Mesendoderm (in vitro differentiated cells): ENCODE data around the gene CORO6.

Experiments
- DNase-seq: peaks from one replicate; pipeline ENCODE4 v3.0.0; 2013
- H2AK5ac ChIP-seq: 2 replicates; pipeline ENCODE4 v1.6.1; 2013; ENCODE audit warnings: low read length, inconsistent platforms
- H2BK120ac ChIP-seq: 2 replicates; pipeline ENCODE4 v1.6.1; 2013; ENCODE audit warnings: low read depth, mild to moderate bottlenecking, low read length, moderate library complexity, mixed read lengths
- H2BK15ac ChIP-seq: replicated peaks from 2 replicates; pipeline ENCODE4 v1.6.1; 2013; ENCODE audit warnings: low read depth, mild to moderate bottlenecking, moderate library complexity
- H2BK5ac ChIP-seq: 2 replicates; pipeline ENCODE4 v1.6.1; 2013; ENCODE audit warnings: low read length, inconsistent platforms
- H3K18ac ChIP-seq: 2 replicates; pipeline ENCODE4 v1.6.1; 2013; ENCODE audit warnings: mild to moderate bottlenecking, low read length, mixed read lengths
- H3K23ac ChIP-seq: one replicate; pipeline ENCODE4 v1.6.1; 2013; ENCODE audit warnings: low read length
- H3K27ac ChIP-seq: 2 replicates; pipeline ENCODE4 v1.5.1; 2013; ENCODE audit warnings: low read depth, mild to moderate bottlenecking, inconsistent platforms, low read length, moderate library complexity
- H3K27me3 ChIP-seq: 2 replicates; pipeline ENCODE4 v1.6.1; 2013; ENCODE audit warnings: low read length, control low read depth, mild to moderate bottlenecking, inconsistent platforms; ENCODE audit not compliant: insufficient read depth, poor library complexity
- H3K36me3 ChIP-seq: 2 replicates; pipeline ENCODE4 v1.6.1; 2013; ENCODE audit warnings: low read length, inconsistent platforms; ENCODE audit not compliant: control insufficient read depth, insufficient read depth
- H3K4ac ChIP-seq: one replicate; pipeline ENCODE4 v1.6.1; 2013; ENCODE audit warnings: low read depth, mild to moderate bottlenecking, low read length, moderate library complexity
- H3K4me1 ChIP-seq: 2 replicates; pipeline ENCODE4 v1.6.1; 2013; ENCODE audit warnings: low read depth, low read length, inconsistent platforms; ENCODE audit not compliant: control insufficient read depth
- H3K4me2 ChIP-seq: 2 replicates; pipeline ENCODE4 v1.6.1; 2013; ENCODE audit warnings: low read length
- H3K4me3 ChIP-seq: 2 replicates; pipeline ENCODE4 v1.5.1; 2013; ENCODE audit warnings: mild to moderate bottlenecking, low read length
- H3K56ac ChIP-seq: one replicate; pipeline ENCODE4 v1.6.1; 2013; ENCODE audit warnings: low read length
- H3K79me1 ChIP-seq: 2 replicates; pipeline ENCODE4 v1.6.1; 2013; ENCODE audit warnings: low read length, inconsistent platforms
- H3K79me2 ChIP-seq: 2 replicates; pipeline ENCODE4 v1.6.1; 2013; ENCODE audit warnings: mild to moderate bottlenecking, low read length; ENCODE audit not compliant: control insufficient read depth, insufficient read depth
- H3K9ac ChIP-seq: 2 replicates; pipeline ENCODE4 v1.6.1; 2013; ENCODE audit warnings: low read length, inconsistent platforms
- H4K5ac ChIP-seq: one replicate; pipeline ENCODE4 v1.6.1; 2013; ENCODE audit warnings: low read length
- H4K8ac ChIP-seq: one replicate; pipeline ENCODE4 v1.6.1; 2013; ENCODE audit warnings: low read depth, mild to moderate bottlenecking, control low read depth, low read length, moderate library complexity
- WGBS: extraction: QIAGEN DNeasy Blood & Tissue Kit; methylation state at CpG from one replicate; pipeline ENCODE4 v1.1.7; 2013; ENCODE audit warnings: low lambda C conversion rate, missing lambda C conversion rate; ENCODE audit not compliant: insufficient coverage; ENCODE audit errors: extremely low coverage; 5-methylcytosine and 5-hydroxymethylcytosine counted together

Gene CORO6

DNA sequence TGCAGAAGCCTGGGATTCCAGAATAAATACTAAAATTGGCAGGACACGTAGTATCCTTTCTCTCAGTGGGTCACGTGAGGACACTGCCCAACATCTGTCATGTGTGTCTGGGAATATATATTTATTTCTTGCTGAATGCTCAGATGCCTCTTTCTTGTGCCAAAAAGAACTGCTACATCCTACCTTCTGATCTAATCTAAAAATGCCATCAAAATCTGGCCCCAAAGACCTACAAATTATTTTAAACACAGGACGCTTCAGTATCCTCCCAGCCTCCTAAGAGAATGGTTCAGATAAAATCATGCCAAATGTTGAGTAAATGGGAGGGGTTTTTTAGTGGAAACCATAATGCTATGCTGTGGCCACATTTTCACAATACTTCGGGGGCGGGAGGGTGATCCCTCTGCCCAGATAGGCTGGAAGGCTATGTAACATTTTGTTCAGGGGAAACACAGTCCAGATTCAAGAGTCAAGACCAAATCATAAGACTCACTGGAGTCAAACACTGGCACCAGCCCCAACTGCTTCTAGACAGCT, 22.9 kb upstream of the CORO6 start:
- WGBS, result no CpG with 5 or more reads among the region's 5 CpGs
- Histone ChIP-seq H3K79me2 (no peaks in the 10 kb centered on the region), H3K56ac (no peak overlapping the region)

DNA sequence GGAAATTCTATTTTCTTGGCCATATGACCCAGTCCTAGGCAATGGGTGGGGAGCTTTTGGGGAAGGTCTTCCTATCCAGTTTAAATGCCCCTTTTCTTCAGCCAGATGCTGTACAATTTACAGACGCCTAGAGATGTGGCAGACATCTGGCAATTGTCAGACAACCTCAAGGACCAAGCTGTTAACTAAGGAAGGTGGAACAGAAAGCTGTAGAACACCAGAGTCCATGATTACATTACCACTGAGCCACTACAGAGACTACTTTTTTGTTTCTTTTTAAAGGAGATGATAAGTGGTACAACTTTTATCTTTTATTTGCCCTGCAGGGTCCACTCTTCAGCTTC, 21.1 kb upstream of the CORO6 start:
- H3K4me3 ChIP-seq, result no peak overlapping the region
- H3K56ac ChIP-seq, result no peak overlapping the region
- no peak overlapping the region for H3K23ac ChIP-seq
- no peaks in the 10 kb centered on the region for H3K79me2 ChIP-seq
- H3K79me1 ChIP-seq, result no peaks in the 10 kb centered on the region
- H3K36me3 ChIP-seq, result no peaks in the 10 kb centered on the region
- H2BK120ac ChIP-seq, result no peak overlapping the region
- WGBS, result no CpG with 5 or more reads among the region's 1 CpG
- no peaks in the 10 kb centered on the region for H3K4me1 ChIP-seq
- DNase-seq, result no peak
- no peak overlapping the region for H3K4ac ChIP-seq
- H3K9ac ChIP-seq, result no peak overlapping the region
- H2AK5ac ChIP-seq, result no peak overlapping the region
- no peaks in the 10 kb centered on the region for H3K27me3 ChIP-seq
- no peak overlapping the region for H2BK15ac ChIP-seq
- H4K5ac ChIP-seq, result no peak overlapping the region
- no peak overlapping the region for H4K8ac ChIP-seq
- H2BK5ac ChIP-seq, result no peak overlapping the region
- H3K27ac ChIP-seq, result no peak overlapping the region
- H3K18ac ChIP-seq, result no peak overlapping the region
- no peak overlapping the region for H3K4me2 ChIP-seq

More for the DNA sequence above, 22.9 kb upstream of the CORO6 start:
- H3K27ac ChIP-seq, result no peak overlapping the region
- H2BK5ac ChIP-seq, result no peak overlapping the region
- DNase-seq, result no peak
- no peaks in the 10 kb centered on the region for H3K36me3 ChIP-seq
- H4K8ac ChIP-seq, result no peak overlapping the region
- no peak overlapping the region for H2BK120ac ChIP-seq
- no peak overlapping the region for H3K9ac ChIP-seq
- no peaks in the 10 kb centered on the region for H3K4me1 ChIP-seq
- no peak overlapping the region for H3K23ac ChIP-seq
- no peak overlapping the region for H2AK5ac ChIP-seq
- H3K79me1 ChIP-seq, result no peaks in the 10 kb centered on the region
- H3K4ac ChIP-seq, result no peak overlapping the region
- no peaks in the 10 kb centered on the region for H3K27me3 ChIP-seq
- no peak overlapping the region for H4K5ac ChIP-seq
- H3K4me3 ChIP-seq, result no peak overlapping the region
- no peak overlapping the region for H2BK15ac ChIP-seq
- H3K18ac ChIP-seq, result no peak overlapping the region
- no peak overlapping the region for H3K4me2 ChIP-seq

DNA sequence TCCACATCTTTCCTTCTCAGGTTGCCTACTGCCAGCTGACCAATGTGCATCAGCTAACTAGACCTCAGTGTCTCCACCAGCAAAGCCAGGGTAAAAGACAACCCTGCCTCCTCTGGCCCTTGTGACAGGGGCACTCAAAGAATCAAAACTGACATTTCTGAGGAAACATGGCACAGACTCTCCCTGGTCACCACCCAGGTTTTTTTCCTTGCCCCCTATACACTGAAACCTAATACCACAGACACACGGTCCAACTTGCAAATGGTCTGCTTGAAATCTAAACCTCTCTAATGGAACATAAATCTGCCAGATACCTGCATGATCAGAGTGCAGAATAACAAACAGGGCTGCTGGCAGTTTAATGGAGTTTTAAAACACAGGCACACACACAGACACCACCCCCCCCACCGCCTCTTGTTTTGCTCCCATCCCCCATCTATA, 19.5 kb upstream of the CORO6 start:
- no CpG with 5 or more reads among the region's 2 CpGs for WGBS
- Histone ChIP-seq H3K27ac (no peak overlapping the region), H3K4me1 (no peaks in the 10 kb centered on the region), H3K18ac (no peak overlapping the region), H3K4ac (no peak overlapping the region), H4K8ac (no peak overlapping the region), H3K4me2 (no peak overlapping the region), H2BK120ac (no peak overlapping the region), H3K27me3 (no peaks in the 10 kb centered on the region), H2AK5ac (no peak overlapping the region), H3K56ac (no peak overlapping the region), H4K5ac (no peak overlapping the region), H3K23ac (no peak overlapping the region), H3K9ac (no peak overlapping the region), H3K79me2 (no peaks in the 10 kb centered on the region), H3K36me3 (no peaks in the 10 kb centered on the region), H3K79me1 (no peaks in the 10 kb centered on the region), H2BK15ac (no peak overlapping the region), H2BK5ac (no peak overlapping the region), H3K4me3 (no peak overlapping the region)
- no peak for DNase-seq

- Histone ChIP-seq H3K4me1 (no peaks in the 10 kb centered on the region), H3K4ac (no peak overlapping the region), H2AK5ac (no peak overlapping the region), H3K27me3 (no peaks in the 10 kb centered on the region), H4K8ac (no peak overlapping the region), H3K9ac (no peak overlapping the region), H3K56ac (no peak overlapping the region), H3K23ac (no peak overlapping the region), H4K5ac (no peak overlapping the region), H3K4me2 (no peak overlapping the region), H3K79me2 (no peaks in the 10 kb centered on the region), H3K79me1 (no peaks in the 10 kb centered on the region), H3K36me3 (no peaks in the 10 kb centered on the region), H3K18ac (no peak overlapping the region), H3K4me3 (no peak overlapping the region), H2BK15ac (no peak overlapping the region), H2BK5ac (no peak overlapping the region), H3K27ac (no peak overlapping the region), H2BK120ac (no peak overlapping the region)
- DNase-seq, result no peak
- no CpG with 5 or more reads among the region's 7 CpGs for WGBS
These were observed 18.4 kb upstream of the CORO6 start for GRCh38 chr17:29640981-29641642.

GRCh38 chr17:29640413-29640812, 17.7 kb upstream of the CORO6 start:
- H3K56ac ChIP-seq, result no peak overlapping the region
- no peak overlapping the region for H3K27ac ChIP-seq
- no peak overlapping the region for H4K8ac ChIP-seq
- no peak overlapping the region for H2AK5ac ChIP-seq
- no CpG with 5 or more reads among the region's 2 CpGs for WGBS
- H3K23ac ChIP-seq, result no peak overlapping the region
- no peak overlapping the region for H3K4ac ChIP-seq
- H3K79me1 ChIP-seq, result no peaks in the 10 kb centered on the region
- no peak overlapping the region for H2BK15ac ChIP-seq
- no peak overlapping the region for H3K18ac ChIP-seq
- H4K5ac ChIP-seq, result no peak overlapping the region
- no peaks in the 10 kb centered on the region for H3K79me2 ChIP-seq
- peak; percentile 37 for DNase-seq
- H2BK120ac ChIP-seq, result no peak overlapping the region
- no peak overlapping the region for H3K4me2 ChIP-seq
- H3K27me3 ChIP-seq, result no peaks in the 10 kb centered on the region
- no peaks in the 10 kb centered on the region for H3K4me1 ChIP-seq
- no peak overlapping the region for H3K4me3 ChIP-seq
- no peak overlapping the region for H3K9ac ChIP-seq
- H2BK5ac ChIP-seq, result no peak overlapping the region
- no peaks in the 10 kb centered on the region for H3K36me3 ChIP-seq

DNA sequence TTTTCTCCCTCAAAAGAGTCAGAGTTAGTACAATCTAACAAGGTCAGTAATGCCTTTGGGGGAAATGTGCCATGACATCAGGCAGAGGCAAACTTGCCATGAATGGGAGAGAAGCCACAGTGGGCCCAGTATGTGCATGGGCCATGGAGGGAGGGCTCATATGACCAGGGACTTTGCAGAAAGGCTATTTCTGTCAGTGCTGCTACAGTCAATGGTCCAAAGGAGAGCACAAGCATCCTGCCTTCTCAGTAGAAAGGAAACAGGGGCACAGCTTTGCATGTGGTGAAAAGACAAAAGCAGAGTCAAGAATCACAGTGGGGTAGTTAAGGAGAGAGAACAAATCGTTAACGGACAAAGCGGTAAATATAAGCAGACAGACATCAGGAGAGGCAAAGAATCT, 11.2 kb upstream of the CORO6 start:
- H3K79me1 ChIP-seq, result no peaks in the 10 kb centered on the region
- H3K9ac ChIP-seq, result no peak overlapping the region
- H3K79me2 ChIP-seq, result no peaks in the 10 kb centered on the region
- no peak overlapping the region for H4K8ac ChIP-seq
- H4K5ac ChIP-seq, result no peak overlapping the region
- no peaks in the 10 kb centered on the region for H3K36me3 ChIP-seq
- H3K4me2 ChIP-seq, result no peak overlapping the region
- no CpG with 5 or more reads among the region's 3 CpGs for WGBS
- no peak overlapping the region for H2AK5ac ChIP-seq
- H3K27ac ChIP-seq, result no peak overlapping the region
- H2BK5ac ChIP-seq, result no peak overlapping the region
- H3K23ac ChIP-seq, result no peak overlapping the region
- H3K4me1 ChIP-seq, result no peaks in the 10 kb centered on the region
- H3K27me3 ChIP-seq, result no peaks in the 10 kb centered on the region
- no peak overlapping the region for H2BK120ac ChIP-seq
- no peak overlapping the region for H3K18ac ChIP-seq
- no peak overlapping the region for H3K4me3 ChIP-seq
- H3K56ac ChIP-seq, result no peak overlapping the region
- H3K4ac ChIP-seq, result no peak overlapping the region
- no peak overlapping the region for H2BK15ac ChIP-seq
- DNase-seq, result no peak
